OCI-LY1 (cell line): Measurements from ENCODE around the gene NEK6.

Experiments used
- CTCF ChIP-seq: fragments of 200-600 bp; sonication (generic), shearing (Covaris generic); IDR thresholded peaks from 2 replicates; pipeline ENCODE4 v1.5.1; 2017; ENCODE audit warnings: mild to moderate bottlenecking, antibody characterized with exemption, low read length, moderate library complexity, mixed read lengths
- EZH2 ChIP-seq: fragments of 200-600 bp; sonication (generic), shearing (Covaris generic); IDR thresholded peaks from 2 replicates; pipeline ENCODE4 v1.8.0; 2017; ENCODE audit warnings: borderline replicate concordance, mixed run types, mild to moderate bottlenecking, antibody characterized with exemption, low read length, moderate library complexity, mixed read lengths

GRCh38 chr9:124231095-124231737 is 26.5 kb upstream of the NEK6 start:
- TF ChIP-seq CTCF: no peak
- no peak for TF ChIP-seq EZH2
